ENCODE results near the gene SH3BGRL.

- TF ChIP-seq POLR2A (IDR thresholded peaks at IDR 0.05) (no peak), CTCF (IDR thresholded peaks at IDR 0.05 in 4 of 5, conservative IDR thresholded peaks at IDR 0.05 in 1 of 5) (no peak)
Observed at GRCh38 chrX:81215685-81216084, 13.8 kb downstream of the SH3BGRL start.
